T-helper 17 cell (primary cell): ENCODE data around the gene ZSWIM1. TPM values are rescaled to one million over a fixed set of nuclear protein-coding genes. Genes with fewer than 3 reads are reported as not detected.
"Not testable (repeated sequence)": the region's sequence is repeated elsewhere in the genome, so short reads cannot be mapped to it uniquely, and the experiment has no call there.

ENCODE experiments used
- ATAC-seq: fragments of 150-1000 bp; cut with Tn5 transposase; 2 replicates; pipeline ENCODE4 v1.10.0; 2021; ENCODE audit warnings: mild to moderate bottlenecking, moderate library complexity
- DNase-seq, 3 donors: peaks; one replicate each; pipeline versions ENCODE4 v3.0.0 to v3.0.0-alpha.2; 2020 to 2021
- H3K9me3 ChIP-seq: one replicate; pipeline ENCODE4 v1.7.0; 2013; ENCODE audit warnings: low read length, mild to moderate bottlenecking; ENCODE audit not compliant: control insufficient read depth, poor library complexity, severe bottlenecking
- H3K27ac Mint-ChIP-seq: one replicate; pipeline ENCODE4 v1.8.0; 2022; ENCODE audit warnings: mild to moderate bottlenecking, moderate library complexity, mixed read lengths
- H3K27me3 Mint-ChIP-seq: one replicate; pipeline ENCODE4 v1.8.0; 2022; ENCODE audit warnings: mixed read lengths
- H3K36me3 Mint-ChIP-seq: one replicate; pipeline ENCODE4 v1.8.0; 2022; ENCODE audit warnings: low read depth, mixed read lengths
- H3K4me1 Mint-ChIP-seq: one replicate; pipeline ENCODE4 v1.8.0; 2022; ENCODE audit warnings: mild to moderate bottlenecking, mixed read lengths
- H3K4me3 Mint-ChIP-seq: one replicate; pipeline ENCODE4 v1.8.0; 2022; ENCODE audit warnings: mild to moderate bottlenecking, moderate library complexity, mixed read lengths
- total RNA-seq, 4 donors: library from RNA in 2 of 4; stranded (reverse) in 2 of 4; gene quantifications; one replicate each; pipeline ENCODE4 v1.2.3 and lab custom pipeline; 2022 to 2026

ZSWIM1 gene
- total RNA-seq, 2 donors from 2014 or later: 8.0 to 10.2 TPM

GRCh38 chr20:45861221-45862075, 19.6 kb upstream of the ZSWIM1 start:
- DNase-seq (no peak), ATAC-seq (no peak)
- peaks cover 30% of the 10 kb centered on the region for H3K4me1 Mint-ChIP-seq
- H3K4me3 Mint-ChIP-seq: no peak overlapping the region
- H3K27ac Mint-ChIP-seq: no peak overlapping the region
- no peaks in the 10 kb centered on the region for H3K36me3 Mint-ChIP-seq
- H3K27me3 Mint-ChIP-seq: no peaks in the 10 kb centered on the region
- H3K9me3 ChIP-seq: no peaks in the 10 kb centered on the region

- Mint-ChIP-seq H3K27me3 (no peaks in the 10 kb centered on the region), H3K4me1 (peaks cover 19% of the 10 kb centered on the region), H3K4me3 (no peak overlapping the region), H3K36me3 (no peaks in the 10 kb centered on the region), H3K27ac (no peak overlapping the region)
- ATAC-seq (no peak), DNase-seq (no peak)
- H3K9me3 ChIP-seq: no peaks in the 10 kb centered on the region
Observed at GRCh38 chr20:45863543-45864470, 17.2 kb upstream of the ZSWIM1 start.

- no peak overlapping the region for H3K27ac Mint-ChIP-seq
- no peaks in the 10 kb centered on the region for H3K36me3 Mint-ChIP-seq
- peaks cover 5% of the 10 kb centered on the region for H3K4me1 Mint-ChIP-seq
- ATAC-seq: no peak
- H3K27me3 Mint-ChIP-seq: no peaks in the 10 kb centered on the region
- H3K9me3 ChIP-seq: no peaks in the 10 kb centered on the region
- H3K4me3 Mint-ChIP-seq: no peak overlapping the region
- no peak for DNase-seq
Observed at GRCh38 chr20:45866454-45866853, 14.6 kb upstream of the ZSWIM1 start.

- ATAC-seq (no peak), DNase-seq (no peak)
- H3K36me3 Mint-ChIP-seq: peaks cover 3% of the 10 kb centered on the region
- no peaks in the 10 kb centered on the region for H3K9me3 ChIP-seq
- H3K27ac Mint-ChIP-seq: no peak overlapping the region
- H3K4me3 Mint-ChIP-seq: no peak overlapping the region
- peaks cover 8% of the 10 kb centered on the region for H3K4me1 Mint-ChIP-seq
- H3K27me3 Mint-ChIP-seq: no peaks in the 10 kb centered on the region
Observed at GRCh38 chr20:45867136-45867818, 13.8 kb upstream of the ZSWIM1 start.

GRCh38 chr20:45867819-45868176, 13.2 kb upstream of the ZSWIM1 start:
- no peaks in the 10 kb centered on the region for H3K9me3 ChIP-seq
- Mint-ChIP-seq H3K4me1 (peaks cover 9% of the 10 kb centered on the region), H3K27me3 (no peaks in the 10 kb centered on the region), H3K4me3 (no peak overlapping the region), H3K27ac (no peak overlapping the region), H3K36me3 (peaks cover 4% of the 10 kb centered on the region)
- DNase-seq: no peak
- ATAC-seq: no peak

GRCh38 chr20:45872626-45873025, 8.4 kb upstream of the ZSWIM1 start:
- Mint-ChIP-seq H3K27ac (no peak overlapping the region), H3K36me3 (peaks cover 4% of the 10 kb centered on the region), H3K4me3 (no peak overlapping the region), H3K4me1 (peaks cover 7% of the 10 kb centered on the region), H3K27me3 (no peaks in the 10 kb centered on the region)
- DNase-seq: no peak
- no peaks in the 10 kb centered on the region for H3K9me3 ChIP-seq
- ATAC-seq: no peak

- H3K9me3 ChIP-seq: no peaks in the 10 kb centered on the region
- peaks cover 4% of the 10 kb centered on the region for H3K4me1 Mint-ChIP-seq
- H3K36me3 Mint-ChIP-seq: peaks cover 4% of the 10 kb centered on the region
- ATAC-seq (no peak), DNase-seq (no peak)
- H3K4me3 Mint-ChIP-seq: no peak overlapping the region
- no peaks in the 10 kb centered on the region for H3K27me3 Mint-ChIP-seq
- H3K27ac Mint-ChIP-seq: no peak overlapping the region
Observed at GRCh38 chr20:45873409-45874103, 7.5 kb upstream of the ZSWIM1 start.

GRCh38 chr20:45874104-45874481, 6.9 kb upstream of the ZSWIM1 start:
- not testable (repeated sequence) for H3K27me3 Mint-ChIP-seq, H3K27ac Mint-ChIP-seq, H3K4me3 Mint-ChIP-seq, ATAC-seq, H3K9me3 ChIP-seq, H3K36me3 Mint-ChIP-seq, DNase-seq, H3K4me1 Mint-ChIP-seq

GRCh38 chr20:45874576-45874975, 6.5 kb upstream of the ZSWIM1 start:
- H3K36me3 Mint-ChIP-seq: peaks cover 4% of the 10 kb centered on the region
- H3K4me3 Mint-ChIP-seq: no peak overlapping the region
- H3K9me3 ChIP-seq: no peaks in the 10 kb centered on the region
- DNase-seq (no peak), ATAC-seq (no peak)
- no peak overlapping the region for H3K27ac Mint-ChIP-seq
- H3K4me1 Mint-ChIP-seq: peaks cover 4% of the 10 kb centered on the region
- H3K27me3 Mint-ChIP-seq: no peaks in the 10 kb centered on the region

- peaks cover 3% of the 10 kb centered on the region for H3K36me3 Mint-ChIP-seq
- ATAC-seq (no peak), DNase-seq (no peak)
- H3K27me3 Mint-ChIP-seq: no peaks in the 10 kb centered on the region
- H3K27ac Mint-ChIP-seq: no peak overlapping the region
- no peaks in the 10 kb centered on the region for H3K9me3 ChIP-seq
- no peak overlapping the region for H3K4me3 Mint-ChIP-seq
- H3K4me1 Mint-ChIP-seq: peaks cover 20% of the 10 kb centered on the region
Observed at GRCh38 chr20:45878076-45878761, 2.8 kb upstream of the ZSWIM1 start.

GRCh38 chr20:45882469-45883099, 1.6 kb downstream of the ZSWIM1 start:
- DNase-seq: no peak
- H3K9me3 ChIP-seq: no peaks in the 10 kb centered on the region
- H3K27ac Mint-ChIP-seq: peak overlapping the region; percentile 96
- H3K4me1 Mint-ChIP-seq: peaks cover 40% of the 10 kb centered on the region
- peak overlapping the region; percentile 79 for H3K4me3 Mint-ChIP-seq
- H3K27me3 Mint-ChIP-seq: no peaks in the 10 kb centered on the region
- ATAC-seq: no peak
- peaks cover 4% of the 10 kb centered on the region for H3K36me3 Mint-ChIP-seq

- no peaks in the 10 kb centered on the region for H3K9me3 ChIP-seq
- peak overlapping the region; percentile 9 for H3K4me3 Mint-ChIP-seq
- ATAC-seq: no peak
- H3K27me3 Mint-ChIP-seq: no peaks in the 10 kb centered on the region
- no peak for DNase-seq
- peaks cover 4% of the 10 kb centered on the region for H3K36me3 Mint-ChIP-seq
- H3K4me1 Mint-ChIP-seq: peaks cover 40% of the 10 kb centered on the region
- H3K27ac Mint-ChIP-seq: peak overlapping the region; percentile 60
Observed at GRCh38 chr20:45883100-45883469, 2.1 kb downstream of the ZSWIM1 start.
